Fibroblast of the aortic adventitia (primary cell): ENCODE measurements around the gene ATXN7. TPM values are rescaled to one million over a fixed set of nuclear protein-coding genes. Genes with fewer than 3 reads are reported as not detected.

ENCODE experiments used
- DNase-seq: peaks from one replicate; pipeline ENCODE4 v3.0.0-alpha.2; 2010; ENCODE audit warnings: low read depth
- H3K4me3 ChIP-seq: 2 replicates; pipeline ENCODE4 v1.5.1; 2011; ENCODE audit warnings: low read depth, mild to moderate bottlenecking, control low read depth, low read length, moderate library complexity
- total RNA-seq: library from RNA; depleted of rRNA; stranded (reverse); fragments of >200 nt; gene quantifications from 2 replicates; pipeline ENCODE4 v1.2.3, GENCODE V29; 2012; ENCODE audit warnings: low replicate concordance
- TF ChIP-seq, protein P1 (sequence below): IDR thresholded peaks from 2 replicates; pipeline ENCODE4 v1.5.1; 2011; ENCODE audit warnings: mild to moderate bottlenecking, low read length, control low read depth, inconsistent platforms; ENCODE audit not compliant: insufficient read depth

Gene ATXN7
- total RNA-seq, 1 donor: 21.0 TPM

DNA sequence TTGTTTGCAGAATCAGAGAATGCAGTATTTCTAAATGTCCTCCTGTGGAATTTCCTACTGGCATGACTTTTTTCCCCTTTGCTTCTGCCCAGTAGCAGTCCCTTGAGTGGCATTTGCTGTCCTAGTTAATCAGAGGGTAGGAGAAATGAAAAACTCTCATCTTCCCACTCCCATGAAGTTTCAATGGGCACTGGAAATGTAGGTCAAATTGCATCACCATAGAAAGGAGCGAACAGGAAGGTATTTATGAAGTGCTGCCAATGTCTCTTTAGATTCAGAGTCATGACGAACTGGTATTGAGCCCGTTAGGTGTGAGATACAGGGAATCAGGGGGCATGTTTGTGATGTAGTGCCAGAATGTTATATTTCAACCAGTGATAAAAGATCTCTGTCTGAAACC lies 23.2 kb downstream of the ATXN7 start:
- no peak overlapping the region for H3K4me3 ChIP-seq
- TF ChIP-seq, protein P1, sequence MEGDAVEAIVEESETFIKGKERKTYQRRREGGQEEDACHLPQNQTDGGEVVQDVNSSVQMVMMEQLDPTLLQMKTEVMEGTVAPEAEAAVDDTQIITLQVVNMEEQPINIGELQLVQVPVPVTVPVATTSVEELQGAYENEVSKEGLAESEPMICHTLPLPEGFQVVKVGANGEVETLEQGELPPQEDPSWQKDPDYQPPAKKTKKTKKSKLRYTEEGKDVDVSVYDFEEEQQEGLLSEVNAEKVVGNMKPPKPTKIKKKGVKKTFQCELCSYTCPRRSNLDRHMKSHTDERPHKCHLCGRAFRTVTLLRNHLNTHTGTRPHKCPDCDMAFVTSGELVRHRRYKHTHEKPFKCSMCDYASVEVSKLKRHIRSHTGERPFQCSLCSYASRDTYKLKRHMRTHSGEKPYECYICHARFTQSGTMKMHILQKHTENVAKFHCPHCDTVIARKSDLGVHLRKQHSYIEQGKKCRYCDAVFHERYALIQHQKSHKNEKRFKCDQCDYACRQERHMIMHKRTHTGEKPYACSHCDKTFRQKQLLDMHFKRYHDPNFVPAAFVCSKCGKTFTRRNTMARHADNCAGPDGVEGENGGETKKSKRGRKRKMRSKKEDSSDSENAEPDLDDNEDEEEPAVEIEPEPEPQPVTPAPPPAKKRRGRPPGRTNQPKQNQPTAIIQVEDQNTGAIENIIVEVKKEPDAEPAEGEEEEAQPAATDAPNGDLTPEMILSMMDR: no peak
- no peak for DNase-seq

DNA sequence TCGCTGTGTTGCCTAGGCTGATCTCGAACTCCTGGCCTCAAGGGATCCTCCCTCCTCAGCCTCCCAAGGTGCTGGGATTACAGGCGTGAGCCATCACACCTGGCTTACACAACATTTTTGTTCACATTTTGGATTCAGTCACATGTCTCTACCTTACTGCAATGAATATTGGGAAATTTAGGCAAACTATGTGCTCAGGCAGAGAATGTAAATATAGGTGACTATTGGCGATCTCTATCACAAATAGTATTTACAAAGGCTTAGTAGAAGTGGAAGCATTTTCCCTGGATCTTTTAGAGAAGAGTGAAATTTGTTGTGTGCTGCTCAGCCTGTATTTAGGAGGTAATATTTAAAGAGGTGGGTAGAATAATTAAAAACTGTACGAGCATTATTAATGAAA lies 27.9 kb downstream of the ATXN7 start:
- no peak overlapping the region for H3K4me3 ChIP-seq
- DNase-seq: no peak
- TF ChIP-seq, protein P1: no peak

DNA sequence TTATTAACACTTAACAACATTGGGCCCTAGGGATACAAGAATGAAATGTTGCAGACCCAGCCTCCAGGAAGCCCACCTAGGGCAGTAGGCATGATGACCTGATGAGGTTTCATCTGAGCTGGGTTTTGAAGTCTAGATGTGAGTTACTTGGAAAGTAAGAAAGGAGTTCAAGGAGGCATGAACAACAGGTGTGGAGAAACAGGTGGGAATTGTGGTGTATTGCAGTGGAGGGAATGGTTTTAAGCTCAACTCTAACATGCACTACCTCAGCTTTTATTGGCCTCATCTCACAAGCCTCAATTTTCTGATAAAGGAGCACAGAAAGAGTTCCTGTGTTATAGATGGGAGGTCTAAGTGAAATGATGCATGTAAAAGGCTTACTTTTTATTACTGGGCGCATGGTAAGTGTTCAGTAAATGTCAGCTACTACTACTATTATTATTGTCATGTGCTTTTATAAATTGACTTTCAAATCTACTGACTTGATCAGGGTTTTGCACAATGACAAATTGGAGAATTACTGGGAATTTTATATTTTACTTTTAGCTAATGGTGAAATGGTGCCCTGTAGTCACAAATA lies 29.2 kb downstream of the ATXN7 start:
- no peak for DNase-seq
- H3K4me3 ChIP-seq: no peak overlapping the region
- TF ChIP-seq, protein P1: no peak

DNA sequence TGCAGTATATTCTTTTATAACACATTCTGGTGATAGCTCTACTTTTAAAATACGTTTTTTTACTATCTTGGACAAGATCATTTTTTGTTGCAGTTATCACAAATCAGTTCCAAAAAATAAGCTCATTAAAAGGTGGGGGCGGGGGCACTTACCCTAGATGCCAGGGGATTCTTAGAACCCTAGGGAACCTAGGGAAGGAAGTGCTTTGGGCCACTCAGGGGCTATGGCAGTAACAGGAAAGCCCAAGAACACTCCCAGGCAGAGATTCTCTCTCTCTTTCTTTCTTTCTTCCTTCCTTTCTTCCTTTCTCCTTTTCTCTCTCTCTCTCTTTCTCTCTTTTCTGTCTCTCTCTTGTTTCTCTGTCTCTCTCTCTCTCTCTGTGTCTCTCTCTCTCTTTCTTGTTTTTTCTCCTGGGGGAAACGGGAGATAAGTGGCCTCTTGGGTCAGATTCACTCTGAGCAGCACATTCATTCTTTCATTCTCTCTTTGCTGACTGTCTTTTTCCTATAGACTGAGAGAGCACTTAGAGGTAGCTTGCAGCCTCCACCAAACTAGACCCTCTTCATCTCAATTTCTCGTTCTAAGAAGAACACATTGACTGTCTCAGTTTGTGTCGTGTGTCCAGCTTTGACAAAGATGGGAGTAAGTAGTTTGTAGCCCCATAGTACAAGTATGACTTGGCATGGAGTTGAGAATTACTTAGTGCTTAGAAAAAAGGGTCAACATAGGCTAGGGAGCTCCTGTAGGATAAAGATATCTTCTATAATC lies 31.9 kb downstream of the ATXN7 start:
- DNase-seq: no peak
- H3K4me3 ChIP-seq: no peak overlapping the region
- TF ChIP-seq, protein P1: no peak

DNA sequence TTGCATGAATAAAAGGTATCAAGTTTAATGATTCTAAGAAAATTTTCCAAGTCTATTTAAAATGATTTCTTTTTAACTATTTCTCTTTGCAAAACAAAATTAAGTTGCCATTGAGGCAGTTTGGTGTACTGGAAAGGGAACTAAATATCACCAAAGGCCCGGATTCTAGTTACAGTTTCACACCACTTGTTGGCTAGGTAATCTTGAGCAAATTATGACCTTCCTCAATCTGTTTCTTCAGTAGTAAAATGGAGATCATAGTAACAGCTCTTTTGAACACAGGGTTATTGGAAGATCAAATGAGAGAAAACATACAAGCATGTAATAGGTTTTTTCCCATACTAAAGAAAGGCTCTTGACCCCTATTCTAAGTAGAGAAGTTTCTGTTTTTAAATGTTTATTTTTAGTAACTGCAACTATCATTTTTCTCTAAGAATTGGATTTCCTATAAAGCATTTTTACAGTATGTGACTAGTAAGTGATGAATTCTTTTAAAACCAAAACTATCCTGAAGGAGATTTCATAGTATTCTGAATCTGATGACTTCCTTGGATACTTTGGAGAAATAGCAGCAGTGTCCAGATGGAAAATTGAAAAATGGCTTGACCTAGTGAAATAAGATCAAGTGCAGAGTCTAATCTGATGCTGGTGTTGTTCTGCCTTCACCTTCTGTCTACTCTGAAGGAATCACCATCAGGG lies 32.8 kb downstream of the ATXN7 start:
- no peak overlapping the region for H3K4me3 ChIP-seq
- DNase-seq: peak; percentile 24
- TF ChIP-seq, protein P1: no peak

DNA sequence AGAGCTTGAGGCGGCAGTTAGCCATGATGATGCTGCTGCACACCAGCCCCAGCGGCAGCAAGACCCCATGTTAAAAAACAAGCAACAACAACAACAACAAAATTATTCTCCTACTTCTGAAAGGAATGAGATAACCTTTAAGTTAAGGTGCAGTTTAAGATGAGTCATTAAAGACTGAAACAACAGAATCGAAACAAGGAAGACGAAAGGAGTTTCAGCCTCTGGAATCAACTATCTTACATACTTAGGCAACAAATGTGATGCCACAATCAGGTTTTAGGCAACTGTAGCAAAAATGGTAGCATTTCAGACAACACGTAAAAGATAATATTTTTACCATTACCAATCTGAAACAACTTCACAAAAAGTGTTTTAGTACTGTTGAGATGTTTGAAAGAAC lies 36.3 kb downstream of the ATXN7 start:
- no peak for DNase-seq
- TF ChIP-seq, protein P1: no peak
- no peak overlapping the region for H3K4me3 ChIP-seq
